Esophagus squamous epithelium (tissue), 5 donors: ENCODE results near the gene DZIP1L. TPM values are rescaled to one million over a fixed set of nuclear protein-coding genes. Genes with fewer than 3 reads are reported as not detected.

ENCODE experiments used
- DNase-seq: peaks from one replicate; lab custom pipeline; 2025; lab: John Stamatoyannopoulos, UW
- H3K27ac ChIP-seq, 4 donors: fragments of 200-600 bp; sonication (generic); one replicate each; pipeline ENCODE4 v1.5.1; 2016 to 2019; ENCODE audit warnings: mild to moderate bottlenecking in 1 of 4
- H3K27me3 ChIP-seq, 4 donors: fragments of 200-600 bp; sonication (generic); 1 replicate in 3 of 4; 2 replicates in 1 of 4; pipeline versions ENCODE4 v1.5.1 to v1.6.0; 2017 to 2021; ENCODE audit warnings: antibody characterized with exemption in 1 of 4
- H3K36me3 ChIP-seq, 3 donors: fragments of 200-600 bp; sonication (generic); one replicate each; pipeline ENCODE4 v1.5.1; 2016 to 2019
- H3K4me1 ChIP-seq, 3 donors: fragments of 200-600 bp; sonication (generic); one replicate each; pipeline ENCODE4 v1.5.1; 2017 to 2019
- H3K4me3 ChIP-seq, 4 donors: fragments of 200-600 bp; sonication (generic); 1 replicate in 3 of 4; 2 replicates in 1 of 4; pipeline ENCODE4 v1.5.1; 2016 to 2019; ENCODE audit warnings: mild to moderate bottlenecking in 2 of 4, moderate library complexity in 1 of 4
- H3K9me3 ChIP-seq, 3 donors: fragments of 200-600 bp; sonication (generic); one replicate each; pipeline ENCODE4 v1.5.1; 2016 to 2019
- POLR2A ChIP-seq, 4 donors: fragments of 450-650 bp; IDR thresholded peaks; one replicate each; pipeline ENCODE4 v1.6.1; 2017; ENCODE audit warnings: antibody characterized with exemption in 4 of 4, mild to moderate bottlenecking in 4 of 4, moderate library complexity in 3 of 4
- WGBS, 2 donors: methylation state at CpG; one replicate each; pipeline ENCODE4 v1.1.5; 2018; 5-methylcytosine and 5-hydroxymethylcytosine counted together
- intact Hi-C: fragments of 100-400 bp; cut with DNase I; formaldehyde crosslinking; loops from one replicate; pipeline ENCODE4 v1.15.0; 2022
- total RNA-seq, 4 donors: library from RNA; depleted of rRNA; stranded (reverse); fragments of >200 nt; gene quantifications; one replicate each; pipeline ENCODE4 v1.1.0, GENCODE V29; 2016
- TF ChIP-seq, protein P1 (sequence below), 6 experiments: fragments of 450-650 bp in 4 of 6; fragments of 200-600 bp in 2 of 6; sonication (generic) in 2 of 6; IDR thresholded peaks; one replicate each; pipeline ENCODE4 v1.5.1; 2016 to 2019; ENCODE audit warnings: antibody characterized with exemption in 6 of 6, mild to moderate bottlenecking in 4 of 6, moderate library complexity in 4 of 6
- donor health status: DM: yes; HTN: yes; CAD: no.

Gene DZIP1L
- total RNA-seq, 4 donors from 2014 or later = 1.7 to 17.4 (median 5.0) TPM

DNA sequence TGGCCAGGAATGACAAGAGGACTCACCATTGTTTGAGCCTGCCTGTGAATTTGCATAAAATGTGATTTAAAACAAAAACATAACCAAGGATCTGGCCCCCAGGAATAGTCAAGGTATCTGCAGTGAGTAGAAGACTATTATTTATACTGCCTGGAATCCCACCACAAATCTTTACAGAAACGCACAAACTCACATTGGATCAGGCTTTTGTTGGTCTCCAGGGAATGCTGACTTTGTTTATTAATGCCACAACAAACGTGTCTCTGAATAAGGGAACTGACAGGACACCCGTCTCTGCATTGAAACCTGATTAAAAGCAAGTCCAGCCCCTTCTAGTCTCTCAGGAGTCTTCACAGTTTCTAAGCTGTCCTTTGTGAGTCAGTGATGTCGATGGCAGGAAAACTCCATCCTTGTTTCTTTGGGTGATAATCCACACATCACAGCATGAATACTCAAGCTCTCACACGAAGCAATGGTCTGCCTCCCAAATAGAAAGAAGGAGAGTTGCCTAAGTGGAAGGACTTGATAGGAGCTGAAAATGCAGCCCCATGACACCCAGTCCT, 67.7 kb downstream of the DZIP1L start:
- 72 to 76% methylated on average over 5 of the region's 5 CpGs for WGBS, 2 donors
- no peak for DNase-seq
- H3K4me3 ChIP-seq = no peak overlapping the region
- TF ChIP-seq POLR2A (IDR thresholded peaks at IDR 0.05) = no peak
- TF ChIP-seq, protein P1, sequence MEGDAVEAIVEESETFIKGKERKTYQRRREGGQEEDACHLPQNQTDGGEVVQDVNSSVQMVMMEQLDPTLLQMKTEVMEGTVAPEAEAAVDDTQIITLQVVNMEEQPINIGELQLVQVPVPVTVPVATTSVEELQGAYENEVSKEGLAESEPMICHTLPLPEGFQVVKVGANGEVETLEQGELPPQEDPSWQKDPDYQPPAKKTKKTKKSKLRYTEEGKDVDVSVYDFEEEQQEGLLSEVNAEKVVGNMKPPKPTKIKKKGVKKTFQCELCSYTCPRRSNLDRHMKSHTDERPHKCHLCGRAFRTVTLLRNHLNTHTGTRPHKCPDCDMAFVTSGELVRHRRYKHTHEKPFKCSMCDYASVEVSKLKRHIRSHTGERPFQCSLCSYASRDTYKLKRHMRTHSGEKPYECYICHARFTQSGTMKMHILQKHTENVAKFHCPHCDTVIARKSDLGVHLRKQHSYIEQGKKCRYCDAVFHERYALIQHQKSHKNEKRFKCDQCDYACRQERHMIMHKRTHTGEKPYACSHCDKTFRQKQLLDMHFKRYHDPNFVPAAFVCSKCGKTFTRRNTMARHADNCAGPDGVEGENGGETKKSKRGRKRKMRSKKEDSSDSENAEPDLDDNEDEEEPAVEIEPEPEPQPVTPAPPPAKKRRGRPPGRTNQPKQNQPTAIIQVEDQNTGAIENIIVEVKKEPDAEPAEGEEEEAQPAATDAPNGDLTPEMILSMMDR (IDR thresholded peaks at IDR 0.05) = no peak
- H3K36me3 ChIP-seq = peaks cover 0 to 10% (median 0%) of the 10 kb centered on the region in 3 donors
- no peaks in the 10 kb centered on the region for H3K27me3 ChIP-seq
- no peak overlapping the region for H3K27ac ChIP-seq
- intact Hi-C loops = no loop called here
- no peaks in the 10 kb centered on the region for H3K9me3 ChIP-seq
- H3K4me1 ChIP-seq = peaks cover 0 to 9% (median 3%) of the 10 kb centered on the region in 3 donors

DNA sequence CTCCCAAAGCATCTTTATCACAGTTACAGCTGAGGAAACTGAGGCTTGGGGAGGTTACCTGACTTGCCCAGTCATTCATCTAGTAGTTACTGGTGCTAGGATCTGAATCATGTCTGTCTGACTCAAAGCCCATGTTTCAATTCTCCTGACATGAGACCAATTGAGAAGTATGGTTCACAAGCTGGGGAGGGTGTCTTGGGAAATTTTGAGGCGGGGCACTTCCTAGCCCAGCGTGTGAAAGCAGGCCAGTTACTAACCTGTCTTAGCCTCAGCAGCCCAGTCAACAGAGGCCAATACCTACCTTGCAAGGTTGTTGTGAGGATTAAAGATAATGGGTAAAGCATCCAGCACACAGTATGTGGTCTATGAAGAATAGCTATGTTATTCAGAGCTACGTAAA, 68.5 kb downstream of the DZIP1L start:
- no peak for DNase-seq
- peaks cover 0 to 10% (median 0%) of the 10 kb centered on the region in 3 donors for H3K36me3 ChIP-seq
- H3K4me3 ChIP-seq = no peak overlapping the region
- no peak overlapping the region for H3K27ac ChIP-seq
- no peaks in the 10 kb centered on the region for H3K27me3 ChIP-seq
- TF ChIP-seq, protein P1 (IDR thresholded peaks at IDR 0.05) = no peak
- no peak for TF ChIP-seq POLR2A (IDR thresholded peaks at IDR 0.05)
- no peaks in the 10 kb centered on the region for H3K9me3 ChIP-seq
- 29 to 63% methylated on average over 3 of the region's 3 CpGs for WGBS, 2 donors
- peaks cover 0 to 9% (median 3%) of the 10 kb centered on the region in 3 donors for H3K4me1 ChIP-seq
- intact Hi-C loops = no loop called here

DNA sequence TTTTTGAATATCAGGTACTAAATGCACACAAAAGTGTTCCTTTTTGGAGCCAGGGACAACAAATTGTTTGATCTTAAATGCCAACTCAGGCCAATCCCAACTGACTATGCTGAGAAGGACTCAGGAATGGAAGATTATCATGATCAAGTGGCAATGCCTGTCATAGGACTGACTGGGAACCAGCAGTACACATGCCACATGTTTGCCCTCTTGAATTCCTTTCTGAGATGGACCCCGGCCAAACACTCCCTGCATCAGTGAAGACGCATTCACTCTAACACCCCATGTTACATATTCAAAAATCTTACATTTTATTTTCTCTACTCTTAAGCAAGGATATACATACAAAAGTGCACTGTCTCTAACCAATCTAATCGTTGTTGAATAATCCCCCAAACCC, 69.3 kb downstream of the DZIP1L start:
- TF ChIP-seq POLR2A (IDR thresholded peaks at IDR 0.05) = no peak
- TF ChIP-seq, protein P1 (IDR thresholded peaks at IDR 0.05) = no peak
- intact Hi-C loops = no loop called here
- no peak for DNase-seq
- Histone ChIP-seq H3K27me3 (no peaks in the 10 kb centered on the region), H3K36me3 (peaks cover 0 to 10% (median 0%) of the 10 kb centered on the region in 3 donors), H3K4me3 (no peak overlapping the region), H3K27ac (no peak overlapping the region), H3K4me1 (peaks cover 0 to 9% (median 3%) of the 10 kb centered on the region in 3 donors), H3K9me3 (no peaks in the 10 kb centered on the region)
- WGBS, 2 donors = 85 to 92% methylated on average over 3 of the region's 3 CpGs

DNA sequence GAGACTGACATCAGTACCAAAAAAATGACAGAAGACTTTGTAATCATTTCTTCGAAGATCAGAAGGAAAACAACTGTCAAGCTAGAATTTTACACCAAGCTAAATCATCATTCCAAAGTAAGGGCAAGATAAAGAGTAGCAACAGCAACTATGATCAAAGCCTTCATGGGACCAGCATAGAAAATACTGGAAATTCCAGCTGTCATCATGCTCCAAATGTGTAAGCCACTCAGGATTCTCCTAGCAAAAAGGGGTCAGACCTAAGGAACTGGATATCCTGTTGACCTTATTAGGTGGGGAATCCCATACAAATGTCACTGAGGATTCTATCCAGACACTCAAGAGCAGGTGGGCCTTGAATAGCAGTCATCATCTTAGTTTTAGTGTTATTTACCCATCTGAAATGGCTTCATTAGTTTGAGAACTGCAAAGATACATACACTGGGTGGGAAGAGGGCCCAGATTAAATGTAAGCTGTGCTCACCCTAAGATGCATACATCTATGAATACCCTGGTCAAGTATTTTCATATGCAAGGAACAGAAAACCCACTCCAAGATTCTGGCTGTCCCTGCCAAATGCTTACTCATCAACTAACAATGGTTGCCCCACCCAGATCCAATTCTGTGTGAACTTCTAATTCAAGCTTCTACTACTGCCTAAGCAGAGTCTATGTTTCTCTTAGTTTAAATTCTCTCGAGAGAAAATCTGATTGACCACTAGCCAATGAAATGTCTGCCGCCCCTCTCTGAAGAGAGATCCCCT, 72.0 kb downstream of the DZIP1L start:
- WGBS, 2 donors = 53 to 62% methylated on average over 3 of the region's 3 CpGs
- TF ChIP-seq, protein P1 (IDR thresholded peaks at IDR 0.05) = no peak
- TF ChIP-seq POLR2A (IDR thresholded peaks at IDR 0.05) = no peak
- no peak overlapping the region for H3K27ac ChIP-seq
- peaks cover 0 to 9% (median 3%) of the 10 kb centered on the region in 3 donors for H3K4me1 ChIP-seq
- intact Hi-C loops = no loop called here
- H3K36me3 ChIP-seq = peaks cover 0 to 1% (median 0%) of the 10 kb centered on the region in 3 donors
- no peak overlapping the region for H3K4me3 ChIP-seq
- no peaks in the 10 kb centered on the region for H3K9me3 ChIP-seq
- no peak for DNase-seq
- H3K27me3 ChIP-seq = no peaks in the 10 kb centered on the region

DNA sequence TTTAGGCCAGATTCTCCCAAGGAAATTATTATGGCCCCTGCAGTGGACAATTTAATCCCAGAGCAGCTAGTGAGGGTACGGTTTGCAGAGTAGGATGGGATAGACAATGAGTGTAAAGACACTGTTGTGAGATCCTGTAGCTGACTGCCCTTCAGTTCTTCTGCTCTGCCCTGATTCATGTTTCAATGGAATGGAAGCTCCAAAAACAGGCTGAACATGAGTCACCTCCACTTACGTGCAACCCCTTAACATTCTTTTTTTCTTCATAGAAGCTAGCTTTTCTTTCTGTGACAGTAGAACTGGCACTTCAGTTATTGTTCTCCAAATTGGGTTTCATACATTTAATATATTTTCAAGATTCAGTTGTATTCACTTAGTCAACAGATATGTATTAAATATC, 73.4 kb downstream of the DZIP1L start:
- H3K36me3 ChIP-seq = no peaks in the 10 kb centered on the region
- intact Hi-C loops = no loop called here
- H3K4me3 ChIP-seq = no peak overlapping the region
- H3K27ac ChIP-seq = no peak overlapping the region
- TF ChIP-seq POLR2A (IDR thresholded peaks at IDR 0.05) = no peak
- TF ChIP-seq, protein P1 (IDR thresholded peaks at IDR 0.05) = no peak
- no peak for DNase-seq
- WGBS, 2 donors = 59 to 72% methylated on average over 2 of the region's 2 CpGs
- no peaks in the 10 kb centered on the region for H3K9me3 ChIP-seq
- H3K4me1 ChIP-seq = peaks cover 0 to 9% (median 3%) of the 10 kb centered on the region in 3 donors
- H3K27me3 ChIP-seq = no peaks in the 10 kb centered on the region
